Fibroblast of skin of left biceps (primary cell): ENCODE results near the gene RAD51B.

Experiments
- DNase-seq, 2 experiments: peaks; one replicate each; pipeline ENCODE4 v3.0.0-alpha.2; 2013; ENCODE audit warnings: low read depth in 2 of 2

Gene RAD51B

GRCh38 chr14:68766299-68767247, 947.0 kb downstream of the RAD51B start:
- DNase-seq = no peak

DNA sequence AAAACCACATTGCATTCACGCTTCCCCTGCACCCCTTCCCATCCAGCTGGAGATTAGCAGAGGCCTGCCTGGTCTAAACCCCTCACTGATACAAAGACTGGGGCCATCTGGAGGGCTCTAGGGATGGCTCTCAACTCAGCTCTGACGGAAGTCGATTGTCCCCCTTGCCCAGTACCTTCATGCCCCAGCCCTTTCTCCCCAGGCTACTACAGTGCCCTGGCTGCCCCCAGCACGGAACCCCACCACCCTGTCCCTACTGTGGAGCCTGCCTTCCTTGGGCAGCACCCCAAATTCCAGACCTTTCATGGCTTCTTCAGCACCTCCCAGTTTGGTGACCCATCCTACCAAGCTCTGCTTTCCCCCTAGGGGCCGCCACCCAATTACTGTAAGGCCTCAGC, 947.7 kb downstream of the RAD51B start:
- DNase-seq = no peak

GRCh38 chr14:68768316-68768715, 948.7 kb downstream of the RAD51B start:
- DNase-seq = no peak

GRCh38 chr14:68770051-68770450, 950.5 kb downstream of the RAD51B start:
- DNase-seq = no peak

- DNase-seq = no peak
These were observed 951.1 kb downstream of the RAD51B start for GRCh38 chr14:68770553-68771286.

GRCh38 chr14:68771631-68772030, 952.1 kb downstream of the RAD51B start:
- DNase-seq = no peak

DNA sequence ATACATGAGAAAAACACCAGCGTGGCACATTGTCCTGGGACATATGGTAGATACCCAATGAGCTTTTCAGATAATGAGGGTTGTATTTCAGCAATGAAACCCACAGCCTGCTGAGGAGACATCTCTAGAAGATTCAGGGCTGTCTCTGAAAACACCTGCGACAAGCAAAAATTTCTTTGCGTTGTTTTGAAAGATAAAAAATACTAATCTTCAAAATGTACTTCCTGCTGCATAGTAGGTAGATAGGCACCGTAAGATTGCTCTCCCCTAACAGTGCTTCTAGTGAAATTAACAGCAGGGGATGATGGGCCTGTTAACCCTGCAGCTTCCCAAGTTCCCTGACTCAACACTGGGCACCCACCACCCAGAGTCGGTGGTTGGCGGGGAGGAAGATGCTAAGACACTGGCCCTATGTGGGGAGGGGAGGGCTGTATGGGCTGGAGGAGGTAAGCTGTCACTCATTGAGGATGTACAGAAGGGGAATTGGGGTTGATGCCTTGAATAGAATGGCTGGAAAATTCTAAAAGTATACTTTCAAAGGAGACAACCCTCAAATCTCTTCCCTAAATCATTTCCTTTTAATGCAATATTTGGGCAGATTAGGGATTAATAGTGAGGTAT, 953.3 kb downstream of the RAD51B start:
- DNase-seq = no peak

- DNase-seq = no peak
These were observed 955.4 kb downstream of the RAD51B start for GRCh38 chr14:68774771-68775613.

GRCh38 chr14:68775614-68776126, 956.1 kb downstream of the RAD51B start:
- DNase-seq = no peak

DNA sequence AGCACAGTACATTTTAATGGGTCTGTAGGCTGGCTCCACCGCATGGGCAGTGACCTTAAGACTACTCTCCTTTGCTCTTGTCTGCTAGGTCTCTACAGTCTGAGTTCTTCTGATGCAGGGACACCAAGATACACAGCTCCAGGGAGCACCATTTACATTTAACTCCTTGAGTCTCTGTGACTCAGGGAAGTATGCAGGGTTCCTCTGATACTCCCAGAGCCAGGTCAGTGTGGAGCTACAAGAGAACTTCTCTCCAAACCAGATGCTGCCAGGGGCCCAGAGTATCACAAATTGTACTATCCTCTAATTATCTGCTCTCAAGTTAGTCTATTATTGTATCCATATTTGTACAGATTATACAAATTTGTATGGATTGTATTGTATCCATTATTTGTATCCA, 958.1 kb downstream of the RAD51B start:
- DNase-seq = no peak
